Cardiac ventricle fibroblast (primary cell): Measurements from ENCODE around the gene DCAF5. TPM values are rescaled to one million over a fixed set of nuclear protein-coding genes. Genes with fewer than 3 reads are reported as not detected.

Source experiments
- total RNA-seq: library from RNA; depleted of rRNA; stranded (reverse); fragments of >200 nt; gene quantifications from 2 replicates; pipeline ENCODE4 v1.2.3, GENCODE V29; 2015

DCAF5 gene
- total RNA-seq = 21.3 and 27.1 TPM in 2 replicates

GRCh38 chr14:69152902-69153151, at the start of gene DCAF5:
DCAF5 (minus strand) TSS chr14:69153119; CDS start chr14:69152978, 141 bp downstream.

DNA sequence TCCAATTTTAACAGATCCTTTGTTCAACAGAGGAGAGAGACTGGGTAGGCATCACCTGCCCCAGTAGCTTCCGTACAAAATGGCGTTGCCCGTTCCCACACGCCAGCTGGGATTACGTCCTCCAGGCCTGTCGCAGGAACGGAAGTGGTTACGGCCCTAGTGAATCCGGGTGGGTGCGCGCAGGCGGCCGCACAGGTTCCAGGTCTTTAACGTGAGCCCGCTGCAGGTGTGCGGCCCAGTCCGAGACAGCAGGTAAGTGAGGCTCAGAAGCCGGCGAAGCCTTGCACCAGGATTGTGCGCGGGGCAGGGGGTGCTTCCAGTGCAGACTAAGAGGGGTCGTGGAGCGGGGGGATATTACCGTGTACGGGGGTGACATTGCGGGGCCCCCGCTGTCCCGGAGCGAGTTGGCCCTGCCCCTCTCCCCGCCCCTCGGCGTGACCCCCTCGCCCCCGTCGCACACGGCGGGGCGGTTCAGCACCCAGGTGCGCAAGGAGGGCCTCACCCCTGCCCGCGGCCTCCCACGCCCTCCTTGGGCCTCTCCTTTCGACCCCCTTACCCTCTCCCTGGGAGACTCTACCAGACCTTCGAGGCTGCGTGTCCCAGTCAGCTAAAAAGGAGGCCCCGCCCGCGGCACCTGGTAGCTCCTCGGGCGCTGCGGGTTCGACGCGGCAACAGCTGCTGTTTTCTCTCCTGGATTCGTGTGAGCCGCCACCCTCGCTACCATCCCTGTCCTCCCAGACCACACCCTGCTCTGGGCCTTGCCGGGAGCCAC, 38.6 kb upstream of the DCAF5 start, which contains the start of gene EXD2:
EXD2 (plus strand) TSS at position 159 of the 772 bp plus-strand sequence. CDS start 17,973 bp downstream, outside the sequence.

Other genes starting within 250 kb of the DCAF5 start
- gene ACTN1, start 173.8 kb downstream of the DCAF5 start, total RNA-seq = 170 and 205 TPM in 2 replicates
- 12.4 and 15.9 TPM in 2 replicates for gene EXD2, start 38.4 kb upstream of the DCAF5 start, total RNA-seq
- gene GALNT16, start 107.0 kb upstream of the DCAF5 start, total RNA-seq = 0.37 and 0.59 TPM in 2 replicates
- 73.9 and 114 TPM in 2 replicates for gene ERH, start 245.2 kb upstream of the DCAF5 start, total RNA-seq
- 53.5 and 54.9 TPM in 2 replicates for gene SLC39A9, start 245.6 kb upstream of the DCAF5 start, total RNA-seq